NOMO-1 treated with dmso at 0.1 percent for 144 hours (cell line): ENCODE results near the gene HEATR1.
"Not testable (repeated sequence)": the region's sequence is repeated elsewhere in the genome, so short reads cannot be mapped to it uniquely, and the experiment has no call there.

Experiments used
- DNase-seq: peaks from one replicate; lab custom pipeline; 2025; ENCODE audit not compliant: unreplicated experiment; lab: John Stamatoyannopoulos, UW

The HEATR1 gene

DNA sequence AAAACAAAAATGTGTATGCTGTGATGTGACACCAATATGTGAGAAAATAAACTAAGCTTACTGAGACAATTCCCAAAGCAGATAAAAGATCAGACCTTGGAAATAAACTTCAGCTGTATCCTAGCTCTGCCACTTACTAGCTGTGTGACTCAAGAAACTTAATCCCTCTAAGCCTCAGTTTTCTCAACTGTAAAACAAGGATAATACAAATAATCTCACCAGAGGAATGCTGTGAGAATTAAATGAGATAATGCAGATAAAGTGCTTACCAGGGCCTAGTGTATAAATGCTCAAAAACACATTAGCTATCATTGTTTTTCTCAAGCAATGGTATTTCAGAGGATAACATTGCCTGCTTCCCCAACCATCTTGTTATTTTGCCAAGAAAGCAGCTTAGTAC is 2.1 kb downstream of the HEATR1 start:
- no peak for DNase-seq

DNA sequence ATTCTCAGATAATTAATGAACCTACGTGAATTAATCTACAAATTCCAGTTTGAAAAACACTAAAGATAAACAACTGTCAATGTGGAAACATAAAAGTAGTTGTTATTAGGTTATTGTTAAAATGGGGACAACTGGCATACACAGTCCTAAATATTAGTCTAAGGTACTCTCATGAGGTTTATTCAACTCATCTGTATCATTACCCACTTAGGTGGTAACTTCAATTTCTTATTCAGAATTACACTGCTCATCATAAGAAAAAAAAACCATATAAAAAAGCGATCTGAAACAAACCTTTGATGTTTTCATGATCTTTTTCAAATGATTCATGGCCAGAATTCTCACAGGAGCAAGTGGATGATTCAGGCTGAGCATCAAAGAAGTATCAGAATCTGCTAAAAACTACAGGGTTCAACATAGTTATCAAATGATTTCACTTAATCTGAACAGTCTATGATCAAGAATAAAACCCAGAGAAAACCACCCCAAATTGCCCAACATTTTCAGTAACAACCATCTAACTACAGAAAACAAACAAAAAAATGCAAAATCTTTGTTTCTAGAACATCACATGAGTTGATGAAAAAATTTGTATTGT is 13.7 kb downstream of the HEATR1 start:
- no peak for DNase-seq

DNA sequence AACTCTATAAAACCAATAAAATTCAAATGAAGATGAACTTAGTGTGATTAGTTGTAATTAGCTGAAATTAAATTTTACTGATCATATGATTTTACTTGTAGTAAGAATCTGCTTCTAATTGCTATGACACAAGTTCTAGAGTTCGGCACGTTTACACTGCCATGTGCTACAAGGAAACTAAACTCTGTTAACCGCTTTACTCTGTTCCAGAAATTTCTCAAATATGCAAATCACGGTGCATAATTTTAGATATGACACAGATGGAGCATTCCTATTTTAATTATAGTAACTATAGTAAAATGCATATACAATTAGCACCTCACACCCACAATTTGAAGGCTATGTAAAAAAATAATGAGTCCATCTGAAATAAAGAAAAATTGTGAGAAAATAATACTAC is 14.8 kb downstream of the HEATR1 start:
- DNase-seq = no peak

DNA sequence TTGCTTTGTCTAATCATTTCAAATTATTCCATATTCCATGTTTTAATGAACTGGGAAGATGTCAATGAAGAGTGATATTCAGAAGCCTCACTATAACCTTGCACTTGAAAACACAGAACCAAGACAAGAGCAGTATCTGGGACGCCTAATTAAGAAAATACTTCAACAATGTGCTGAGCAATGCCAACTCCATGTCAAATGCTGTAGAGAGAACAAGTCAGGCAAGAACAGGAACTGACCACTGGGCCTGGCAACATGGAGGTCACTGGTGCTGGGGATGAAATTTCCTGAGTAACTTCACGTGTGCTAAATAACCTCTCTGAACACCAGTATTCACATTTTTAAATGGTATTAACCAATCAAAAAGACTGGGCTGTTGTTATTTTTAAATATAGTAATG is 22.8 kb downstream of the HEATR1 start:
- DNase-seq = no peak

DNA sequence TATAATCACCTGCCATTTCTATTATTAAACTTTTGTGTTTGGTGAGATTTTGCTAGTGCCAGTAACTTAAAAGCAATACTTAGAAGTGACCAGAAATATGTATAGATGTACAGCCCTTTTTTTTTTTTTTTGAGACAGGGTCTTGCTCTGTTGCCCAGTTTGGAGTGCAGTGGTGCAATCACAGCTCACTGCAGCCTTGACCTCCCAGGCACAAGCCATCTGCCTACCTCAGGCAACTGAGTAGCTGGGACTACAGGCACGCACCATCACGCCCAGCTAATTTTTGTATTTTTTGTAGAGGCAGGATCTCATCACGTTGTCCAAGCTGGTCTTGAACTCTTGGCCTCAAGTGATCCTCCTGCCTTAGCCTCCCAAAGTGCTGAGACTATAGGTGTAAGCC is 23.9 kb downstream of the HEATR1 start:
- not testable (repeated sequence) for DNase-seq

DNA sequence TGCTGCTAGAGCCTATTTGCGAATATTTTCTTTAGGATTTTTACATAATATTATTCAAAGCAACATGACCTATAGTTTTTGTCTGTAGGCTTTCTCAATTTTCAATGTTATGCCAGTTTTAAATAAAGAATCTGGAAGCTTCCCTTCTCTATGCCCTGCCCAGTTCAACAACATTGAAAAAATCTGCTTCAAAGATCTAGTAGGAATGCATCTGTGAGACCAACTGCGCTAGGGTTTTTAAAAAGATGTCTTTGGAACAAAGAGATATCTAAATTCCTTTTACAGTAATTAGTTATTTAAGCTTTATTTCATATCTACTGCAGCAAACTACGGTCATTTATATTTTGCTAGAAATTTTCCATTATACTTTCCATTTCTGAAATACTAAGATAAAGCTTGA is 25.7 kb downstream of the HEATR1 start:
- no peak for DNase-seq

DNA sequence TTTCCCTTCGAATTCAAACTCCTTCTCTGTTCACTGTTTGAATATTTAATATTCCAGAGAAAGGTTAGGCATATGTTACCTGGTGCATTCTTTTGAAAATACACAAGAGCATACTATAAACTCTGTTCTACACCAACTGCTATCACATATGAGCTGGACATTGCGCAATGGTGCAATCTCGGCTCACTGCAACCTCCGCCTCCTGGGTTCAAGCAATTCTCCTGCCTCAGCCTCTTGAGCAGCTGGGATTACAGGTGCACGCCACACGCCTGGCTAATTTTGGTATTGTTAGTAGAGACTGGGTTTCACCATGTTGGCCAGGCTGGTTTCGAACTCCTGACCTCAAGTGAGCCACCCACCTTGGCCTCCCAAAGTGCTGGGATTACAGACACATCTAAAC is 27.3 kb downstream of the HEATR1 start:
- not testable (repeated sequence) for DNase-seq

DNA sequence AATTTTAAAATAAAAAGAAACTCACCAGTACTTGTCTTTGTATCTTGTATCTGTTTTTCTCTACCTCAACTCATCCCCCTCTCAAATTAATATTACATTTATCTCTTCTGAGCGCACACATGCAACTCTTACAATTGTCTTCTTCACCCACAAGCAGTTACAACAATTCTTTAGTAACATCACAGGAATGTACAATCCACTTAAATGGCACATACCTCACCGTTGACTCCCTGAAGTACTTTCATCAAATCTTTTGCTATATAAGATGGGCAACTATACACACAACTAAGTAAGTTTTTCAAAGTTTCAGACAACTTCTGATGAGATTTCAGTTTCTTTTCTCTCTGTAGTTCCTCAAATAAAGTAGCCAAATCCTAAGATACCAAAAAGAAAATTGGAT is 28.3 kb downstream of the HEATR1 start:
- no peak for DNase-seq

DNA sequence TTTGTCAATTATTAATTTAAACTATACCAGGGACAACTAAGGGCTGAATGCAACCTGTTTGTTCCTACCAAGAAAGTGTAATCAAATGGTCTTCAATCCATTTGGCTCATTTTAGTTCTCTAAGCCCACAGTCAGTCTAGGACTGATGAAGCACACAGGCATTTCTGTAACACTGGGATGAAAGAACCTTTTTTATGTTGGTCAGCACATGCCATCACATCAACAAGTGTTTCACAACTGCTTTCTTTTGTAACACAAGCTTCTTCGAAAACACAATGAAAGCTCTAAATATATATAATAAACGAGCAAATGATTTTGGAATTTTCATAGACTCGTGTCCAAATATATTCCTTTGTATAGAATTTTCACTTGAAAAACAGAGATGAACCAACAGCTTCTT is 28.8 kb downstream of the HEATR1 start:
- DNase-seq = no peak

DNA sequence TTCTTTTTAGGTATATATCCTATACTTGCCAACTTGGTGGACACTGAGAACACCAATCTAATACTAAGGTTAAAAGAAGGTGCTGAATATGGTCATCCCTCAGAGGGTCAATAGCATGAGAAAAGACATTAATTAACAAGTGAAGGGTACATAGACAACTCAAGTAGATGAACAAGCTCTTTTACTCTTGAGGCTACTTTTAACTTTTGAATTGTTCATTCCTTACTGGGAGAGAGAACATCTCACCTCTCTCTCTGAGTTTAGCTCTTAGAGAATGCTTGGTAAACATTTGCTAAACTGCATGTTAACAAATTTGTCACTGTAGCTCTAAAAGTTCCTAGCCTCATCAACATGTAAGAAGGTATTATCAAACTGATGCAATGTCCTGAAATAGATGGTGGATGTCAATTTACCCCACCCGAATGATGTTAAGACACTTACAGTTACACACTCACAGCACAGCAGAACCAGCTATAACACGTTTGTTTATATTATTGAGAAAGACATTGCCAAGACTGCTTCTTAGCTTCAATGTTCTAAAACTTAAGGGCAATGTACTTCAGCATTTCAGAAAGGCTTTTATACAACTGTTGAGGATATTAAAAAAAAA is 35.9 kb downstream of the HEATR1 start:
- DNase-seq = no peak

DNA sequence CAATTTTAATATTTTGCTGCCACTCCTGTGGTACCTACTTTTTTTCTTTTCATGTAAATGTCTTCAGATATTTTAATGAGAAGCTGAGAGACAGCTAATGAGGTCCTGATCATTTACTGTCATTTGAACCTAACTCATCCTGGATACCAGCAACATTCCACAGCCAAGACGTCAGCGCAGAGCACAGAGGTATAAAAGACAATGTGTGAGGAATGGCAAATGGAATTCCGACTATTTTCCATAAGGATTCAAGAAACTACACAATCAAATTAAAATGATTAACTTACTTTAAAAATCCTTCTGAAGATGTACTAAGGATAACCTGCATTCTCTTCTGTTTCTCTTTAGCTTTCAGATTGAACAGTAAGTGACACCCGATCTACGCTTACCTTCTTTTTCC is 38.8 kb downstream of the HEATR1 start:
- DNase-seq = no peak

DNA sequence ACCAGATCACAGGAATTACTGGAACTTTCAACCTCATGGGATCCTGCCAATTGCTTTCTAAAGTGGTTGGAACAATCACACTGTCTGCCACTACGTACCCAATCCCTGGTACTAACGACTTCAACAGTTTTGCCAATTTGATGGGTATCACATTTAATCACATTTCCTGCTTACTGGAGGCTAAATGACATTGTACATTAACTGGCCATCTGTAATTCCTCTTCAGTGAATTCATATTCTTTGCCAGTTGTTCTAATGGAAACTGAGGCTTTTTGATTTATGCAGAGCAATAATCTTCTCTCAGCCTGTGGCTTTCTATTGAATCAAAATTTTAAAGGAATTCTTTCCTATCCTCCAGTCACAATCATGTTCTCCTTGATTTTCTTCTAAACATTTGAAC is 42.3 kb downstream of the HEATR1 start:
- DNase-seq = no peak

DNA sequence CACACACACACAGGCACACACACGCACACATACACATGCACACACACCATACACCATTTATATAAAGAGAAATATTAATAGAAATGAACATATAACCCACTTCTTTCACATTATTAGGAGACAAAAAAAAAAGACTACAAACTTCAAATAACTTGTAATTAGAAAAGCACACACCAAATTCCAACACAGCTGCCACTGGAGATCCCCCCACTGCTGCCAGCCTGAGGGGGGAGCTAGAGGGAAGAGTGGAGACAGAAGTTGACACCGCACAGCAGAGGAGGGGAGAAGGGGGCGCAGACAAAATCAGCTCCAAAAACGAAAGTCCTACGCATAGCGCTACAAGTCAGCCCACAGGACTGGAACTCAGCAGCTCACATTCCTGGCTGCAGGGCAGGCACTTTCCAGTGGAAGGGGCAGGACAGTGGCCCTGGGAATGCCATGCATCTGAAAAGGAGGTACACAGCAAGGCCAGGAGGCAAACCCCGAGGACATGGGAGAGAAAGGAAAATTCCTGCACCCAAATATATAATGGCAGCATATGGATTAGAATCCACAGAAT is 44.0 kb downstream of the HEATR1 start:
- DNase-seq = no peak

DNA sequence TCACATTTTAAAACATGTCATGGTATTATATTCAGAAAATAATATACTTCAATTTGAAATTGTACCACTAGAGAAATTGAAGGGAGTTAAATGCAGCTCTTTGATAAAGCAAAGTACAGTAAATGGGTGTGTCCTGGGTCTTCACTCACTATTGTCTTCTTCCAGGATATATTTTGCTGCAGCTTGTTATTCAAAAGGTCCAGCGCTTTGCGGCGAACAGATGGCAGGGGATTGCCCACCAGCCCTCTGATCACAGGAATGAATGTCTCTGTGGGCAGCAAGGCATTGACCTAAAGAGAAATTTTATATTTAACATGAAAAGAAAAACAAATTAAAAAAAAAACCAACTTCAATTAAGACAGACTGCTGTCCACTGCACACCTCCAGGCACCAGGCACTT is 45.5 kb downstream of the HEATR1 start:
- DNase-seq = no peak

DNA sequence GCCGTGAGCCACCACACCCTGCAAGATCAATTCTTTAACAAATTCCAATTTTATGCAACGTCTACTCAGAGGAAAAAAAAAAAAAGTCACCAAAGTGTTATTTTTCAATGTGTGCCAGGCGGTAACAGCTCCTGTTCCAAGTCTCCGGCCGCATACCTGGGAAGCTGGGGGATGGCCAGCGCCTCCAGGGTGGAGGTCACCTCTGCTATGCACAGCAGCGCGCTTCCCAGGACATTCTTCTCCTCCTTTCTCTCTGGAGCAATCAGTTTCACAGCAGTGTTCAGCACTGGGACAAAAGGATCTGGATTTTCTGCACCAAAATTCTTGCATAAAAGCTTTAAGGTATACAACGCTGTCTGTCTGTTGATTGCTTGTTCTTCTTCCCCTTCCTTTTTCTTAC is 46.2 kb downstream of the HEATR1 start:
- no peak for DNase-seq

DNA sequence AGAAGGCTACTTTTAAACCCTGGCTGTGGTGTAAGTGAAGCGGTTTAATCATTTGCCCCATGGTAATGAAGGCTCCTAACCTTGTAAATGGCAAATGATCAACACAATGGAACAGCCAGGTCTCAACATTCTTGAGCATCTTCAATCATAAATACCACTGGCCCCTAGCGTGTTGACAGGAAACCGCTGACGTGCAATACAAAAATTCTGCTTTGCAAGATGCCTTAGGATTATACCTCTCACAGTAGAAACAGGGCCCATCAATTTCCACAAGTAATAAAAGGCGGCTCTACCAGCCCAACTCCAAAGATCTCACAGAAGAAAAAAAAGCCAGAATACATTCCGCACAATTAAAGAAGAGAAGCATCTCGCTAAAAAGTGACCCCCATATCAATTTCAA is 47.7 kb downstream of the HEATR1 start:
- DNase-seq = no peak

DNA sequence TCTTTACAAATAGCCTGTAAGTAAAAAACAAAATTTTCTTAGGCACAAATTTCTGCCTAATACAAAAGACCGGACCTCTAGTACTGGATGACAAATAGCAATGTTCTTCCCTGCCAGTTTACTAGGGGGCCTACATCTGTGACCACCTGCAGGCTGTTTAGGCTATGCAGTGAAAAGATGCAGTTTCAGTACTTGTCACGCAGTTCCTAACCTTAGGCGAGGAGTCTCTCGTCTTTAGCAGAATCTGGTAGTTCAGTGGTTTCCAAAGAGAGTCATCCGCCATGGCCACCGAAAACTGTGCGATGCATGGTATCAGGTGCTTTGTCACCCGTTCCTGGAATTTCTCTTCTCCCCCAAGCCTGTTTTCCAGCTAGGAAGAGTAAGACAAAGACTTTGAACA is 50.9 kb downstream of the HEATR1 start:
- DNase-seq = no peak

DNA sequence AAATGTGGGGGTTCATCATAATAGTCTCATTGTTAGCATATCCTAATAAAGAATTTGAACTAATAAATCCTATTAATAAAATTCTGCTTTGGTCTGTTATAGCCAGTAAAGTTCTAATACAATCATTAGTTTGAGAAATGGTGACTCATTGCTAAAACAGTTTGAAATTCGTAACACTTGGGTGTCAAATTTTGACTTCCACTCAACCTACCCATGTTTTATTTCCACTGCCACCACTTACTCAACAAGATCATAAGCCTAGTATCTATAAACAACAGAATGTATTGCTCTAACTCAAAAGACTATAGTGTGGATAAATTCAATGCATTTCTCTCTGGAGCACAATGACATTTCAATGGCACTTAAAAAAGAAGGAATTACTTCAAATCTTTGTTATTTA is 51.4 kb downstream of the HEATR1 start:
- DNase-seq = no peak

DNA sequence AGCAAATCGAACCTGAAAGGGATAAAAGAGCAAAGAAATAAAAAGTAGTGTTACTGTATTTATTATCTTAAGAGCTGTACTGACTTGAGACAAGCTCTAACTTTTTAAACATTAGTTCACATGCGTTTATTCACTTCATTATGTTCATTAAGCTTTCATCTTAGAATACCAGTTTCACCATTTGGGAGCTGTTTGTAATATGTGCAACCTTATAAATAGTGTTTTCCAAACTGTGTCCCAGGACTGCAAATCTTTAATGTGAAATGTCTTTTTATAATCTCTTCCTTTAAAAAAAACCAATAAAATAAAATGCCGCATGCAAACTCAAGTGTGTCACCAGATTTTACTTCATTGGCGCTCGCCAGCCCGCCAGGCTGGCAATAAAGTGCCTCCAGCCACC is 52.2 kb downstream of the HEATR1 start:
- DNase-seq = no peak

DNA sequence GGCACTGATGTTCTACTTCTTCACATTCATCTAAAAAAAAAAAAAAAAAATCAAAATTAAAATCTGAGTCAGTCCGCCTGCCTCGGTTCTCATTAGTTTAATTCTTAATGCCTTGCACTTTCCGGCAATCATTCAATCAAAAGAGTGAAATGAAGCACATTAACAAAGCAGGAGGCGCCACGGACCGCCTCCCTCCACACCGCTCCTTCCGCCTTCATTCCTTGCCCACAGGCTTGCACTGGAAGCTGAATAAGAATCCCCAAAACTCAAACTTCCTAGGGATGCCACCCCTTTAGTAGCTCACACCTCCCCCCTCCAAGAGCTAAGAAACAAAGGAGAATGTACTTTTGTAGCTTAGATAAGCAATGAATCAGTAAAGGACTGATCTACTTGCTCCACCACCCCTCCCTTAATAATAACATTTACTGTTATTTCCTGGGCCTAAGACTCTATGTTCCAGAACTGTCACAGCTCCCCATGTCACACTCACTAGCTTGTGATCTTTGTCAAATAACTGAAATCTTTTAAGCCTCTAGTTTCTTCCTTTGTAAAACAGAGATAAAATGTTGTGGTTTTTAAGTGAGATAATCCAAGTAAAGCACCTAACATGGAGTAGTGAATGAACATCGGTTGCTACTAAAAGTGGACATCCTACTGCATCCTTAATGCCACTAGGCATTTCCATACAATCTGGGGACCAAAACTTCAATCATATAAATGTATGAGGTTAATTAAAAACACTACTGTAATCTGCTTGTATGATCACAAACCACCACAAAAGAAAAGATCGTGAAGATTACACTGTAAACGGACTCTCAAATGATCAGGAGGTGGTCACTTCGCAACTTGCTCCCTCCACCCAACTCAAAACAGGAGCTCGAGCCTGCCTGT is 53.1 kb downstream of the HEATR1 start:
- no peak for DNase-seq

DNA sequence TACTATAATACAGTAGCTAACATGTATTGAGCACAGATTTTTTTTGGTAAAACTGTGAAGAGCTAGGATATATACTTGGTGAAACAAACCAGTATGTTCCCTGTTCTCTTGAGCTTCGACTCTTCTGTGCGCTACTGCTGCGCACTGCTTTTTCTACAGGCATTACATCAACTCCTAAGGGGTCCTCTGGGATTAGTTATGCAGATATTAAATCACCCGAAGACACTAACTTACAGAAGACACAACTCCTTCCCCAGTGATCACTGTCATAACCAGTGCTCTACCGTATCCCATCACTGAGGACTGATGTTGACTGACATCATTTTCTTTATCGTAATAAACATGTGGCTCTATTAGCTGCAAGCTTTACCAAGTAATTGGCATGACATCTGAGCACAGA is 55.9 kb downstream of the HEATR1 start:
- DNase-seq = no peak

DNA sequence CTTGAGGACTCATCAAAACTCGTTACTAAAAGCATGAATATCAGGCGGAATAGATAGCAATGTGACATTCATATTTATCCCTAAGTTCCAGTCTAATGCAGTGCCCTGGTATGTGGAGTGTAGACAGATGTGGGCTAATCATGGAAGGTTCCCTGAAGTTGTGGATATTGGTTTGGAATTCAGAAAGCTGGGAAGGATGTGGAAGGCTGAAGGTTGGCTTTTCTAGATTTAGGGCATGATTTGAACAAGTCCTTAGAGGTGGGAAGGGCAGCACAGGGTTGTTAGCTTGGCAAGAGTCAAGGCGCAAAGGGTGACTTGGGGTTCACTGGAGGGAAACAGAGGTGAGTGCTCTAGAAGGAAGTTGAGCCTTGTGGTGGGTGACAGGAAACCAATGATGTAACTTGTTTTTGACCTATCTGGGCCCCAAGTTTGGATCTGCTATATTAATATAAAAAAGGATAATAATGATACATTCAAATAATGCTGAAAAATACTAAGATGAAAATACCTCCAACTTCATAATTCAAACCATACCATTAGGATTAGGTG is 58.6 kb downstream of the HEATR1 start:
- DNase-seq = no peak
